H1 (cell line): ENCODE data around the gene RING1. TPM values are rescaled to one million over a fixed set of nuclear protein-coding genes. Genes with fewer than 3 reads are reported as not detected.
A peak's percentile ranks its signal among the peaks of the same experiment; 100 is the strongest.

Source experiments
- CTCF ChIA-PET: fragments of 300-600 bp; sonication (Branson Sonifier 250); formaldehyde crosslinking; loops from one replicate; lab custom pipeline; 2021; ENCODE audit not compliant: partially characterized antibody; lab: Charles Lee
- POLR2A ChIA-PET: fragments of 300-600 bp; sonication (Branson Sonifier 250); formaldehyde crosslinking; loops from one replicate; lab custom pipeline; 2021; ENCODE audit warnings: inconsistent platforms; ENCODE audit not compliant: partially characterized antibody; lab: Charles Lee
- DNase-seq, 2 experiments: peaks; one replicate each; pipeline versions ENCODE4 v3.0.0 to v3.0.0-alpha.2; 2010 to 2022; ENCODE audit warnings: low spot score in 2 of 2, low read depth in 1 of 2, mixed read lengths in 1 of 2
- FAIRE-seq: peaks from 2 replicates; lab custom pipeline; 2011; peaks lifted over from hg19 to GRCh38; lab: Jason Lieb, UNC
- H2AFZ ChIP-seq: 2 replicates; pipeline ENCODE4 v1.8.1; 2012; ENCODE audit warnings: low read length, inconsistent platforms
- H2AK5ac ChIP-seq: 2 replicates; pipeline ENCODE4 v1.6.1; 2013; ENCODE audit warnings: low read depth, low read length
- H2BK120ac ChIP-seq: replicated peaks from 2 replicates; pipeline ENCODE3; 2013; ENCODE audit warnings: low read depth, low read length, inconsistent platforms
- H2BK12ac ChIP-seq: 2 replicates; pipeline ENCODE4 v1.6.1; 2013; ENCODE audit warnings: low read depth, low read length
- H2BK15ac ChIP-seq: 2 replicates; pipeline ENCODE4 v1.6.1; 2013; ENCODE audit warnings: low read length
- H2BK20ac ChIP-seq: 2 replicates; pipeline ENCODE4 v1.6.1; 2013; ENCODE audit warnings: low read length
- H2BK5ac ChIP-seq: 2 replicates; pipeline ENCODE4 v1.6.1; 2013; ENCODE audit warnings: low read depth, low read length
- H3K14ac ChIP-seq: 2 replicates; pipeline ENCODE4 v1.6.1; 2013; ENCODE audit warnings: inconsistent platforms; ENCODE audit not compliant: insufficient read length
- H3K18ac ChIP-seq: 2 replicates; pipeline ENCODE4 v1.6.1; 2013; ENCODE audit warnings: low read length; ENCODE audit errors: extremely low read depth
- H3K23ac ChIP-seq: 2 replicates; pipeline ENCODE4 v1.6.1; 2013; ENCODE audit warnings: inconsistent platforms; ENCODE audit not compliant: insufficient read length
- H3K23me2 ChIP-seq: 2 replicates; pipeline ENCODE4 v1.6.1; 2013; ENCODE audit warnings: low read depth, low read length
- H3K27ac ChIP-seq: 2 replicates; pipeline ENCODE4 v1.6.1; 2011; ENCODE audit warnings: low read depth, low read length, inconsistent platforms
- H3K27me3 ChIP-seq, 4 experiments: replicated peaks in 1 of 4; 1 replicate in 1 of 4; 2 replicates in 3 of 4; pipeline versions ENCODE4 v1.6.1 to v1.8.1; 2011 to 2013; ENCODE audit warnings: low read length in 3 of 4, mild to moderate bottlenecking in 3 of 4, inconsistent platforms in 2 of 4, mixed read lengths in 2 of 4, moderate library complexity in 1 of 4; ENCODE audit not compliant: control insufficient read depth in 3 of 4, insufficient read depth in 3 of 4; ENCODE audit errors: extremely low read depth in 1 of 4
- H3K36me3 ChIP-seq, 4 experiments: 2 replicates each; pipeline versions ENCODE4 v1.6.1 to v1.8.1; 2011 to 2013; ENCODE audit warnings: mild to moderate bottlenecking in 4 of 4, low read length in 3 of 4, moderate library complexity in 2 of 4, control low read depth in 1 of 4, inconsistent platforms in 1 of 4; ENCODE audit not compliant: insufficient read depth in 4 of 4, control insufficient read depth in 2 of 4
- H3K4ac ChIP-seq: replicated peaks from 2 replicates; pipeline ENCODE3; 2013; ENCODE audit warnings: low read length, low read depth, mixed read lengths, inconsistent platforms; ENCODE audit not compliant: insufficient read length
- H3K4me1 ChIP-seq, 4 experiments: replicated peaks in 1 of 4; 1 replicate in 1 of 4; 2 replicates in 3 of 4; pipeline versions ENCODE4 v1.6.1 to v1.8.1; 2011 to 2013; ENCODE audit warnings: low read length in 3 of 4, inconsistent platforms in 2 of 4, mixed read lengths in 1 of 4; ENCODE audit not compliant: insufficient read depth in 4 of 4, control insufficient read depth in 3 of 4
- H3K4me2 ChIP-seq, 2 experiments: 2 replicates each; pipeline versions ENCODE4 v1.6.1 to v1.8.1; 2011 to 2013; ENCODE audit warnings: low read depth in 2 of 2, low read length in 2 of 2, control low read depth in 1 of 2, inconsistent platforms in 1 of 2, mild to moderate bottlenecking in 1 of 2; ENCODE audit not compliant: insufficient read depth in 1 of 2
- H3K4me3 ChIP-seq, 4 experiments: fragments of 200-600, 300-600 bp in 1 of 4; sonication (generic), shearing (Covaris generic), sonication (Bioruptor Twin) in 1 of 4; 2 replicates each; pipeline versions ENCODE4 v1.5.1 to v1.8.1; 2011 to 2016; ENCODE audit warnings: low read length in 4 of 4, low read depth in 3 of 4, control low read depth in 2 of 4, inconsistent platforms in 2 of 4, mild to moderate bottlenecking in 2 of 4, mixed read lengths in 1 of 4, moderate library complexity in 1 of 4; ENCODE audit not compliant: insufficient read depth in 2 of 4; ENCODE audit errors: extremely low read depth in 1 of 4
- H3K56ac ChIP-seq: replicated peaks from 2 replicates; pipeline ENCODE3; 2013; ENCODE audit warnings: low read depth, mild to moderate bottlenecking, mixed read lengths, low read length, inconsistent platforms; ENCODE audit not compliant: insufficient read length
- H3K79me1 ChIP-seq: 2 replicates; pipeline ENCODE4 v1.6.1; 2013; ENCODE audit warnings: low read depth, low read length, control low read depth
- H3K79me2 ChIP-seq, 2 experiments: 2 replicates each; pipeline versions ENCODE4 v1.6.1 to v1.8.1; 2012 to 2013; ENCODE audit warnings: low read length in 2 of 2, mild to moderate bottlenecking in 2 of 2, inconsistent platforms in 1 of 2; ENCODE audit not compliant: insufficient read depth in 2 of 2, control insufficient read depth in 1 of 2
- H3K9ac ChIP-seq, 4 experiments: replicated peaks in 1 of 4; 1 replicate in 1 of 4; 2 replicates in 3 of 4; pipeline versions ENCODE4 v1.6.1 to v1.8.1; 2011 to 2013; ENCODE audit warnings: low read depth in 3 of 4, low read length in 3 of 4, control low read depth in 2 of 4, mild to moderate bottlenecking in 2 of 4, moderate library complexity in 2 of 4, inconsistent platforms in 1 of 4; ENCODE audit errors: extremely low read depth in 1 of 4
- H3K9me3 ChIP-seq, 2 experiments: 2 replicates each; pipeline versions ENCODE4 v1.6.1 to v1.8.1; 2012 to 2013; ENCODE audit warnings: mild to moderate bottlenecking in 2 of 2, moderate library complexity in 2 of 2, control low read depth in 1 of 2, inconsistent platforms in 1 of 2, low read depth in 1 of 2, low read length in 1 of 2, mixed read lengths in 1 of 2; ENCODE audit not compliant: insufficient read depth in 2 of 2
- H4K20me1 ChIP-seq, 2 experiments: replicated peaks in 1 of 2; 2 replicates each; pipeline versions ENCODE3 to v1.8.1; 2011 to 2013; ENCODE audit warnings: inconsistent platforms in 2 of 2, low read length in 2 of 2, mild to moderate bottlenecking in 1 of 2; ENCODE audit not compliant: insufficient read depth in 2 of 2, control insufficient read depth in 1 of 2
- H4K5ac ChIP-seq: 2 replicates; pipeline ENCODE4 v1.6.1; 2013; ENCODE audit warnings: low read length, low read depth, mixed read lengths, inconsistent platforms; ENCODE audit not compliant: insufficient read length
- H4K8ac ChIP-seq: 2 replicates; pipeline ENCODE4 v1.8.0; 2013; ENCODE audit warnings: mild to moderate bottlenecking, moderate library complexity, low read length, inconsistent platforms; ENCODE audit not compliant: insufficient read depth; ENCODE audit errors: extremely low read depth
- H4K91ac ChIP-seq: replicated peaks from 2 replicates; pipeline ENCODE3; 2013; ENCODE audit warnings: low read length, mixed read lengths, inconsistent platforms; ENCODE audit not compliant: insufficient read length
- CHD1 ChIP-seq: IDR thresholded peaks from 2 replicates; pipeline ENCODE4 v1.6.1; 2012; ENCODE audit warnings: low read depth, low read length, improper control_type of control experiment
- RXRA ChIP-seq: IDR thresholded peaks from 2 replicates; pipeline ENCODE4 v1.6.1; 2011; ENCODE audit warnings: low read depth, mild to moderate bottlenecking, low read length, moderate library complexity; ENCODE audit not compliant: insufficient read depth
- WGBS, 2 experiments: shearing (Covaris generic) in 1 of 2; methylation state at CpG; one replicate each; pipeline versions ENCODE4 v1.1.6 to v1.1.7; 2013 to 2015; ENCODE audit warnings: low lambda C conversion rate in 2 of 2, mixed read lengths in 2 of 2, inconsistent platforms in 1 of 2, low coverage in 1 of 2, missing lambda C conversion rate in 1 of 2; ENCODE audit not compliant: insufficient replicate concordance in 2 of 2, insufficient coverage in 1 of 2, insufficient read length in 1 of 2; ENCODE audit errors: extremely low coverage in 1 of 2, missing lambda C conversion rate in 1 of 2; 5-methylcytosine and 5-hydroxymethylcytosine counted together
- polyA plus RNA-seq, 7 experiments: library from polyadenylated mRNA; depleted of rRNA in 3 of 7; stranded (reverse) in 5 of 7; unstranded in 2 of 7; fragments of >200 nt in 5 of 7; fragments of 200-250 nt in 2 of 7; gene quantifications; 1 replicate in 5 of 7; 2 replicates in 1 of 7; 4 replicates in 1 of 7; pipeline versions ENCODE4 v1.2.1 to v1.2.3, GENCODE V29; 2011 to 2013; ENCODE audit warnings: missing spikeins in 2 of 7, mixed read lengths in 2 of 7
- total RNA-seq: library from RNA; stranded (reverse); fragmentation: NEBNext Ultra II Directional; extraction: Animal tissue kit (Norgen Biotek cat#: 25700); gene quantifications from 2 replicates; pipeline ENCODE4 v1.2.1, GENCODE V29; 2021

RING1 gene
- total and polyA plus RNA-seq, 2 of the 8 experiments (the other 6 are each of a cell fraction or from before 2014, with no cell fraction given), result 16.4 to 26.0 TPM

DNA sequence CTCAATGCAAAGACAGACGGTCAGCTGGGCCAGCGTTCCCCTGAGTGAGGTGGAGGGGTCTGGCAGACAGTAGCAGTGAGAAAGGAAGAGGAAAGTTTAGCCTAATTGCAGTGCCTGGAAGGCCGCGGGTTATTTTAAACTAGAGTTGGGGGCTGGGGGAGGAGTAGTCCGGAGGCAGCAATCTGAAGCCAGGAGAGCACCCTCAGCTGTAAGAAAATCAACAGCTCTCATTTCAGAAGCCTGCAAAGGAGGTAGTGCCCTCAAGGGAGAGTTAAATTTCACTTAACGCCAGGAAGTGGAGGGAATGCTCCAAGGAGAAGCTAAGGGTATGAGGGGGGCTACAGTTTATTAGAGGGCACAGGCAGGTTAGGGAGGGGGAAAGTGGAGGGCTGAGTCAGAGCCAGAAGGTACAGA lies 26.9 kb downstream of the RING1 start:
- Histone ChIP-seq H2AK5ac (no peak overlapping the region; the same call in 1 of the 2 replicates), H3K36me3 (no peaks in the 10 kb centered on the region), H2AFZ (peak overlapping the region; percentile 13; the same call in 1 of the 2 replicates), H3K79me1 (no peaks in the 10 kb centered on the region), H3K4me3 (no peak overlapping the region), H2BK12ac (peak overlapping the region; percentile 43; the same call in 1 of the 2 replicates), H3K4me2 (peak overlapping the region in 1 of 2 experiments; percentile 11; a peak in 2 of 4 replicates), H3K23ac (no peak overlapping the region), H3K23me2 (no peaks in the 10 kb centered on the region), H3K79me2 (no peaks in the 10 kb centered on the region), H3K14ac (no peak overlapping the region), H4K8ac (no peak overlapping the region), H4K5ac (no peak overlapping the region), H2BK5ac (no peak overlapping the region), H2BK120ac (no peak overlapping the region), H3K18ac (no peak overlapping the region), H4K20me1 (no peaks in the 10 kb centered on the region), H3K27me3 (peaks cover 0 to 3% (median 0%) of the 10 kb centered on the region in 4 experiments; a peak in 1 of 7 replicates), H2BK20ac (no peak overlapping the region), H3K4me1 (peaks cover 0 to 3% (median 2%) of the 10 kb centered on the region in 4 experiments; a peak in 3 of 7 replicates), H3K9me3 (no peaks in the 10 kb centered on the region), H3K56ac (no peak overlapping the region), H4K91ac (no peak overlapping the region), H2BK15ac (peak overlapping the region; percentile 46; the same call in 1 of the 2 replicates), H3K9ac (no peak overlapping the region), H3K27ac (no peak overlapping the region), H3K4ac (no peak overlapping the region)
- DNase-seq (no peak), FAIRE-seq (no peak)
- ChIA-PET POLR2A (interaction anchor here (1.6 to 1.8 kb wide), 2 partner anchors 13 to 36 kb away, joined by 7 to 9 read pairs; partner anchors contain the start of genes RPS18 and VPS52), CTCF (interaction anchor here (0.6 to 11.0 kb wide), 10 partner anchors 8 to 251 kb away, joined by 3 to 107 read pairs (median 3); no protein-coding TSS in a partner anchor)
- 42% methylated on average over 6 of the region's 6 CpGs; no CpG with 5 or more reads in 1 of the 2 experiments for WGBS, 2 experiments
- no peak for TF ChIP-seq CHD1
- TF ChIP-seq RXRA, result no peak
